Breast epithelium (tissue), 3 donors: ENCODE results near the gene BRD3.

Source experiments
- POLR2A ChIP-seq: fragments of 450-650 bp; IDR thresholded peaks from one replicate; pipeline ENCODE4 v1.6.1; 2016; ENCODE audit warnings: antibody characterized with exemption, mild to moderate bottlenecking, moderate library complexity
- TF ChIP-seq, protein P1 (sequence below), 3 donors: fragments of 450-650 bp; IDR thresholded peaks; one replicate each; pipeline ENCODE4 v1.5.1; 2016 to 2017; ENCODE audit warnings: antibody characterized with exemption in 3 of 3, mild to moderate bottlenecking in 3 of 3, moderate library complexity in 3 of 3

GRCh38 chr9:134052491-134052890 is 15.3 kb downstream of the BRD3 start:
- TF ChIP-seq, protein P1, sequence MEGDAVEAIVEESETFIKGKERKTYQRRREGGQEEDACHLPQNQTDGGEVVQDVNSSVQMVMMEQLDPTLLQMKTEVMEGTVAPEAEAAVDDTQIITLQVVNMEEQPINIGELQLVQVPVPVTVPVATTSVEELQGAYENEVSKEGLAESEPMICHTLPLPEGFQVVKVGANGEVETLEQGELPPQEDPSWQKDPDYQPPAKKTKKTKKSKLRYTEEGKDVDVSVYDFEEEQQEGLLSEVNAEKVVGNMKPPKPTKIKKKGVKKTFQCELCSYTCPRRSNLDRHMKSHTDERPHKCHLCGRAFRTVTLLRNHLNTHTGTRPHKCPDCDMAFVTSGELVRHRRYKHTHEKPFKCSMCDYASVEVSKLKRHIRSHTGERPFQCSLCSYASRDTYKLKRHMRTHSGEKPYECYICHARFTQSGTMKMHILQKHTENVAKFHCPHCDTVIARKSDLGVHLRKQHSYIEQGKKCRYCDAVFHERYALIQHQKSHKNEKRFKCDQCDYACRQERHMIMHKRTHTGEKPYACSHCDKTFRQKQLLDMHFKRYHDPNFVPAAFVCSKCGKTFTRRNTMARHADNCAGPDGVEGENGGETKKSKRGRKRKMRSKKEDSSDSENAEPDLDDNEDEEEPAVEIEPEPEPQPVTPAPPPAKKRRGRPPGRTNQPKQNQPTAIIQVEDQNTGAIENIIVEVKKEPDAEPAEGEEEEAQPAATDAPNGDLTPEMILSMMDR (IDR thresholded peaks at IDR 0.05): no peak
- no peak for TF ChIP-seq POLR2A
